PC-9 (cell line): Measurements from ENCODE around the gene NPBWR2. TPM values are rescaled to one million over a fixed set of nuclear protein-coding genes. Genes with fewer than 3 reads are reported as not detected.

Experiments
- BruUV-seq: library from RNA; stranded (reverse); fragments of 400-500 nt; replicated peaks from 2 replicates; lab custom pipeline; 2021; lab: Mats Ljungman, UMichigan
- CTCF ChIA-PET: fragments of 300-600 bp; sonication (Branson Sonifier 250); formaldehyde crosslinking; loops from one replicate; lab custom pipeline; 2022; ENCODE audit warnings: antibody characterized with exemption; lab: Charles Lee
- POLR2A ChIA-PET: fragments of 300-600 bp; sonication (Branson Sonifier 250); formaldehyde crosslinking; loops from one replicate; lab custom pipeline; 2022; ENCODE audit warnings: antibody characterized with exemption; ENCODE audit not compliant: unreplicated experiment; lab: Charles Lee
- DNase-seq, 2 experiments: peaks; one replicate each; pipeline versions ENCODE4 v3.0.0 to v3.0.0-alpha.2; 2015 to 2022; ENCODE audit warnings: mixed read lengths in 1 of 2
- H2AFZ ChIP-seq: fragments of 200-600 bp; sonication (generic); 2 replicates; pipeline ENCODE4 v1.8.1; 2017; ENCODE audit warnings: antibody characterized with exemption
- H3F3A ChIP-seq: fragments of 200-600 bp; sonication (generic); 2 replicates; pipeline ENCODE4 v1.8.1; 2017; ENCODE audit warnings: antibody characterized with exemption, mild to moderate bottlenecking, low read depth; ENCODE audit not compliant: insufficient read depth
- H3K27ac ChIP-seq: fragments of 200-600 bp; sonication (generic); 2 replicates; pipeline ENCODE4 v1.6.1; 2016; ENCODE audit warnings: mixed run types
- H3K27me3 ChIP-seq: fragments of 200-600 bp; sonication (generic); 2 replicates; pipeline ENCODE4 v1.6.1; 2016; ENCODE audit warnings: low read depth, mixed run types; ENCODE audit not compliant: insufficient read depth
- H3K36me3 ChIP-seq: fragments of 200-600 bp; sonication (generic); 2 replicates; pipeline ENCODE4 v1.6.1; 2016; ENCODE audit warnings: low read depth, mixed run types
- H3K4me1 ChIP-seq: fragments of 200-600 bp; sonication (generic); replicated peaks from 2 replicates; pipeline ENCODE4 v1.6.1; 2016; ENCODE audit warnings: mixed run types; ENCODE audit not compliant: insufficient read depth
- H3K4me2 ChIP-seq: fragments of 200-600 bp; sonication (generic); 2 replicates; pipeline ENCODE4 v1.6.1; 2017; ENCODE audit warnings: mixed run types
- H3K4me3 ChIP-seq: fragments of 200-600 bp; sonication (generic); 2 replicates; pipeline ENCODE4 v1.6.1; 2016; ENCODE audit warnings: mixed run types
- H3K79me2 ChIP-seq: fragments of 200-600 bp; sonication (generic); 2 replicates; pipeline ENCODE4 v1.6.1; 2017; ENCODE audit warnings: low read depth, mixed run types
- H3K9me2 ChIP-seq: fragments of 200-600 bp; sonication (generic); 2 replicates; pipeline ENCODE4 v1.8.1; 2017; ENCODE audit warnings: mild to moderate bottlenecking; ENCODE audit not compliant: insufficient read depth
- H3K9me3 ChIP-seq: fragments of 200-600 bp; sonication (generic); 2 replicates; pipeline ENCODE4 v1.8.1; 2016; ENCODE audit warnings: low read depth; ENCODE audit not compliant: insufficient read depth
- H4K20me1 ChIP-seq: fragments of 200-600 bp; sonication (generic); 2 replicates; pipeline ENCODE4 v1.8.1; 2017; ENCODE audit not compliant: insufficient read depth
- CTCF ChIP-seq: fragments of 200-600 bp; sonication (generic); conservative IDR thresholded peaks from 2 replicates; pipeline ENCODE4 v1.6.1; 2017; ENCODE audit warnings: mixed run types, antibody characterized with exemption, mild to moderate bottlenecking, moderate library complexity
- EZH2 ChIP-seq: fragments of 200-600 bp; sonication (generic); IDR thresholded peaks from 2 replicates; pipeline ENCODE4 v1.8.0; 2017; ENCODE audit warnings: antibody characterized with exemption, low read depth
- intact Hi-C: fragments of 100-400 bp; cut with micrococcal nuclease; formaldehyde crosslinking; loops from one replicate; pipeline ENCODE4 v1.10.0; 2022; ENCODE audit not compliant: unreplicated experiment
- total RNA-seq: library from RNA; stranded (reverse); gene quantifications from 2 replicates; pipeline ENCODE4 v1.2.3, GENCODE V29; 2021

Gene NPBWR2
- total RNA-seq, 1 experiment from 2014 or later = not detected

- Histone ChIP-seq H2AFZ (no peak overlapping the region), H3K27me3 (peaks cover 55% of the 10 kb centered on the region), H3K4me3 (no peak overlapping the region), H3K4me2 (no peak overlapping the region), H3K79me2 (no peaks in the 10 kb centered on the region), H4K20me1 (no peaks in the 10 kb centered on the region), H3K36me3 (no peaks in the 10 kb centered on the region), H3K4me1 (no peaks in the 10 kb centered on the region), H3F3A (peaks cover 9% of the 10 kb centered on the region; the same call in 1 of the 2 replicates), H3K9me2 (no peaks in the 10 kb centered on the region), H3K9me3 (peaks cover 22% of the 10 kb centered on the region), H3K27ac (no peak overlapping the region)
- POLR2A ChIA-PET = no interaction called here
- intact Hi-C loops = no loop called here
- BruUV-seq = no TSS peak
- no peak for TF ChIP-seq CTCF
- no peak for TF ChIP-seq EZH2
- CTCF ChIA-PET = no interaction called here
- DNase-seq = no peak
Observed at GRCh38 chr20:64146301-64146935, 39.1 kb upstream of the NPBWR2 start.

- H3F3A ChIP-seq = peaks cover 6% of the 10 kb centered on the region; the same call in 1 of the 2 replicates
- no TSS peak for BruUV-seq
Observed at GRCh38 chr20:64145458-64146300, 38.3 kb upstream of the NPBWR2 start.

More at GRCh38 chr20:64145458-64146300, 38.3 kb upstream of the NPBWR2 start:
- intact Hi-C loops = no loop called here
- Histone ChIP-seq H3K9me3 (peaks cover 22% of the 10 kb centered on the region), H3K4me3 (no peak overlapping the region), H2AFZ (no peak overlapping the region), H3K4me2 (no peak overlapping the region), H3K27ac (no peak overlapping the region), H3K9me2 (no peaks in the 10 kb centered on the region), H3K36me3 (no peaks in the 10 kb centered on the region), H3K4me1 (no peaks in the 10 kb centered on the region), H3K79me2 (no peaks in the 10 kb centered on the region), H3K27me3 (peaks cover 62% of the 10 kb centered on the region), H4K20me1 (no peaks in the 10 kb centered on the region)
- ChIA-PET CTCF (no interaction called here), POLR2A (no interaction called here)
- TF ChIP-seq EZH2 = no peak
- TF ChIP-seq CTCF = peak; percentile 56; the same call in 1 of the 2 replicates
- DNase-seq = no peak
